SK-N-DZ (cell line): ENCODE results near the gene LCN9. TPM values are rescaled to one million over a fixed set of nuclear protein-coding genes. Genes with fewer than 3 reads are reported as not detected.
"Not testable (repeated sequence)": the region's sequence is repeated elsewhere in the genome, so short reads cannot be mapped to it uniquely, and the experiment has no call there.

Experiments used
- DNase-seq: peaks from one replicate; pipeline ENCODE4 v3.0.0-alpha.2; 2015; ENCODE audit warnings: low spot score
- polyA plus RNA-seq, 2 experiments: library from polyadenylated mRNA; depleted of rRNA; stranded (reverse); fragments of >200 nt; gene quantifications; 2 replicates each; pipeline ENCODE4 v1.2.3, GENCODE V29; 2014

LCN9 gene
- not detected in 2 replicates for polyA plus RNA-seq (2014; cell fraction: cytosol; rRNA removed)
- polyA plus RNA-seq (2014; cell fraction: nucleus; rRNA removed), result not detected in 2 replicates

DNA sequence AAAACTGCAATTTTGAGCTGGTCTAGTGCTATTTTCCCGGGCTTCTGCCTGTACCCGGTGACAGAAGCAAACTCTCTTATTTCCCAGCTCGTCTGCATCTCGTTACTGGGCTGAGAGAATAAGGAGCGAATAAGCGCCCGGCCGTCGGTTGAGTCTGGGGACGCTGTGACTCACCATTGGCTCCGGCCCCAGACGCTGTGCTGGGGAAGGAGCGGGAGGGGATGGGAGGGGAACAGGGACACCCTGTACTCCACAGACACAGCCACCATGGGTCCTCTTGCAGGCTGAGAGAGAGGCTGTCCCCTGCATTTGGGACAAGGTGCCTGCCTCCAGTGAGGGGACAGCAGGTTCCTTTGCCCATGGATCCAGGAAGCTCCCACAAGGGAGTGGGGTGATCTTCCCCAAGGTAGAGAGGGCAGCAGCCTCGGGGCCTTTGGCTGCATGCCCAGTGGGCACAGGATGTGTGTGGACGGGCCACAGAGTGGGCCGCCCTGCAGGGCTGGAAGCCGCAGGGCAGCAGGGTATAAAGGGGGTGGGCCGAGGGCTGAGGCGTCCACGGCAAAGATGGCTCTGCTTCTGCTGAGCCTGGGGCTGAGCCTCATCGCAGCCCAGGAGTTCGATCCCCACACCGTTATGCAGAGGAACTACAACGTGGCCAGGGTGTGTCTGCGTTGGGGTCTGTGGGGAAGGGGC is at the start of gene LCN9:
LCN9 (plus strand) TSS at position 552 of the 693 bp plus-strand sequence; CDS start at position 565, 13 bp downstream.
- no peak for DNase-seq

DNA sequence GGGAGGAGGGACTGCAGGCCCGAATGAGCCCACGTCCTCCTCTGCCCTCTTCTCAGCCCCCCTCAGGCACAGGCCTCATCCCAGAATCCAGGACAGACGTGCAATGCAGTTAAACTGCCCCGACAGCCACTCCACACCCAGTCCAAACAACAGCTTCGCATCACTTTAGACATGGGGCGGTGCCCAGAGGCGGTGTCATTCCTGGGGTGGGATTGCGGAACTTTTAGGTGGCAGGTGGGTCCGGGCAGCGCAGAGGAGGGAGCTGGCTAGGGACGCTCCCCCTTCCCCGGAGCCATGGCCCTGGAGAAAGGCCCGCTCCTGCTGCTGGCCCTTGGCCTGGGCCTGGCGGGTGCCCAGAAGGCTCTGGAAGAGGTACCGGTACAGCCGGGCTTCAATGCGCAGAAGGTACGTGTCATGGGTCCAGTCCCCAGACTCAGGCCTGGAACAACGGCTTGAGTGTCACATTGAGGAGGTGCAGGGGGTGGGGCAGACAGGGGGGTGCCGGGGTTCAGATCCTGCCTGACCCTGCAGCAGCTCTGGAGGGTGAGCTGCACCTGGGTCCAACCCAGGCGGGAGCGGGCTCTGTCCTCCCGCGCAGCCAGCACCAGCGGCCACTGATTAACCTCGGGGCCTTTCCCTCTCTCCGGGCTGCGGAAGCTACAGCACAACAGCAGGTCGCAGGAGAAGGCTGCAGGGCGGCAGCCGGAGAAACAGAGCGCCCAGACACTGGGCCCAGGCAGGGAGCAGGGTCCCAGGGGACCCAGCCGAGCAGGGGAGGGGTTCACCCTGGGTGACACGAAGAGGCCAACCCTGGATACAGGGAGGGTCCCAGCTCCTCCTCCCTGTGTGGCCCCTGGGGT is 48.9 kb upstream of the LCN9 start:
- no peak for DNase-seq

- no peak for DNase-seq
These were observed 48.1 kb upstream of the LCN9 start for GRCh38 chr9:135614821-135615665.

- DNase-seq, result no peak
These were observed 47.2 kb upstream of the LCN9 start for GRCh38 chr9:135615666-135616618.

- DNase-seq, result no peak
These were observed 46.2 kb upstream of the LCN9 start for GRCh38 chr9:135616619-135617537.

DNA sequence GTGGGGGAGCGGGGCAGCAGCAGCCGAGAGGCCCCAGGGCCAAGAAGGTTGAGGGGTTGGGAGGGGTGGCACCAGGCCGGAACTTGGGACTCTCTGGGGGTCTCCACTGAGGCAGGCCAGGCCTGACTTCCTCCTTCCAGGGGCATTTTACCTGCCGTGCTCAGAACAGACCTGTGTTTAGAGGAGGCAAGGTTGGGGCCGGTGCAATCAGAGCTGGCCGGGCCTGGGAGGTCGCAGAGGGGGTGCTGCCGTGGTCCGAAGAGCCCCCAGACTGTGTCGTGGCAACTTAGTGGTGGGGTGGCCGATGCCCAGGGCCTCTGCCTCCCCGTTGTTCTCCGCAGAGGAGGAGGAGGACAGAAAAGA is 45.6 kb upstream of the LCN9 start:
- no peak for DNase-seq

DNA sequence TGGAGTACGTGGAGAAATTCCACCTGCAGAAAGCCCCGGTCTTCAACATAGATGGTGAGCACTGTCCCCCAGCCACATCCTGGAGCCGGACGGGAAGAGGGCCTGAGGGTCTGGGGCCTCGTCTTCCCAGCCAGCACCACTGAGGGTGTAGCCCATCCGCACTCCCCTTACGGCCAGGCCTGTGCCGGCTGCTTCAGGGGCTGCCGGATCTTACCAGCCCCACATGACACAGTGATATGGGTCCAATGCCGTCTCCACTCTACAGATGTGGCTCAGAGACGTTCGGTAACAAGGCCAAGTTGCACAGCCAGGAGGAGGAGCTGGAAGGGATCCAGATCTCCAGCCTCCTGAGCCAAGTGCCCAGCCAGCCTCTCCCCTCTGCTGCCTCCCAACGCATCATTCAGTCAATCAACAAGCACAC is 45.1 kb upstream of the LCN9 start:
- no peak for DNase-seq

- DNase-seq, result no peak
These were observed 44.1 kb upstream of the LCN9 start for GRCh38 chr9:135618866-135619598.

GRCh38 chr9:135619599-135619886 is 43.6 kb upstream of the LCN9 start:
- DNase-seq, result no peak

DNA sequence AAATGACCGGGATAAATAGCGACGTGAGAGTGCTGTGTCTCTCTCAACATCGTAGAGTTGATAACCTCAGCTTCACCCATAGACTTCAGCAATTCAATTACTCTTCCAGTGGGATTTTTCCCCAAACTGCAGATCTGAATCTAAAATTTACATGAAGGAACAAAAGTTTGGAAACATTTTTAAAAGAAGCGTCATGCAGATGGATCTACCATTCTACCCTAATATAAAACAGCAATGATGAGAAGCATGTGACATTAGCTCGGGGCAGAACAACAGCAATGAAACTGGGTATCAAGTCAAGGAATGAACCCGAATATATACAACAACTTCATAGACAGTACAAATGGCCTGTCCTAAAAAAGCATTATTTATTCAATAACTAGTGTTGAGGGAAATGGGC is 42.6 kb upstream of the LCN9 start:
- DNase-seq, result no peak

- no peak for DNase-seq
These were observed 40.6 kb upstream of the LCN9 start for GRCh38 chr9:135622415-135623020.

DNA sequence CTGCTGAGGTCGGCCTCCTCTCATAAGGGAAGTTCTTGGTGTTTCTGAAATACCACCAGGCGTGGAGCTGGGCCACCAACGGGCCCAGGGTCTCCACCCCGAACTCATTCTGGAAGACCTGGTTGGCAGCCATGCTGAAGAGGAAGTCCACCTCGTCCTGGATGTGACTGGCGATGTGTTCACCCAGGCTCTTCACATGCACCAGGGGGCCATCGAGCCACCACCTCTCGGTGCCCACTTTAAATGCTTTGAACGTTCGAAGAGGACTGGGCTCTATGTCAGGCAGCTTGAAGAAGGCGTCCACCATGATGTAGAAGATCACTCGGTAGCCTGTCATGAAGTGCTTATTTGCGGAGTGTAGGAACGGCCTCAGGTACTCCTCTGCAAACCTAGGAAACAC is 38.8 kb upstream of the LCN9 start:
- DNase-seq, result no peak

- DNase-seq, result no peak
These were observed 30.3 kb upstream of the LCN9 start for GRCh38 chr9:135632841-135633240.

- DNase-seq, result not testable (repeated sequence)
These were observed 26.1 kb upstream of the LCN9 start for GRCh38 chr9:135636930-135637530.

GRCh38 chr9:135639196-135639595 is 23.9 kb upstream of the LCN9 start, which contains the start of gene GLT6D1:
Gene GLT6D1, minus strand, starts transcription at chr9:135639540. Its CDS starts 353 bp downstream, at chr9:135639187.
- DNase-seq, result no peak

- no peak for DNase-seq
These were observed 22.1 kb upstream of the LCN9 start for GRCh38 chr9:135641047-135641446.

GRCh38 chr9:135641745-135642144 is 21.4 kb upstream of the LCN9 start:
- no peak for DNase-seq

DNA sequence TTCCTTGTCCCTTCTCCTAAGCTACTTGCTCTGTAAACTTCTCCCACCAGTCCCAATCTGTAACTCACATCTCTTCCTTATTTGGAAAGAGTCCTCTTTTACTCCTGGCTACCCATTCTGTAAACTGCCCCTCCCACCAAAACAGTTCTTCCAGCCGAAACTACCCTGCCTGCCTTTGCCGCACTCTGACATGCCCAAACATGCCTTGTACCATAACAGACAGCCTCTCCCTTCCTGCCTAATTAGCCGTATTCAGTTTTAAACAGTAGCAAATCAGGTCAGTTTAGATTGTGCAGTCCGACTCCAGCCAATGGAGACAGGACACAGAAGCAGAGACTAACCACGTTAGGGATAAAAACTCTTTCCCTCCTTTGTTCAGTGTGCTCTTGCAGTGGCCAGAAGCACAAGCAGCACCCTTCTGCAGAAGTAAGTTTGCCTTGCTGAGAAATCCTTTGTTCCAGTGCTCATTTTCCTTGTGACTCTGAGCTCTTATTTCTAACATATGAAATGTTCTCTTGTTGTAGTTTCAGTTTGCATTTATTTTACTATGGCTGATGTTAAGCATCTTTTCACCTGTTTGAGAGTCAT is 18.4 kb upstream of the LCN9 start:
- DNase-seq, result no peak
